Right ventricle myocardium inferior (tissue), 1 donor: ENCODE measurements around the gene FCRL5. TPM values are rescaled to one million over a fixed set of nuclear protein-coding genes. Genes with fewer than 3 reads are reported as not detected.
"Not testable (repeated sequence)": the region's sequence is repeated elsewhere in the genome, so short reads cannot be mapped to it uniquely, and the experiment has no call there.

Experiments
- ATAC-seq: fragments of 200-7000 bp; cut with Tn5 transposase; one replicate; pipeline ENCODE4 v1.9.1; 2020; ENCODE audit warnings: mild to moderate bottlenecking, moderate library complexity
- DNase-seq: peaks from one replicate; pipeline ENCODE4 v3.0.0; 2021; ENCODE audit errors: missing footprints
- intact Hi-C: fragments of 100-400 bp; cut with DNase I; formaldehyde crosslinking; loops from one replicate; pipeline ENCODE4 v1.11.0; 2022
- long read RNA-seq: library from polyadenylated mRNA; unstranded; transcript quantifications from one replicate; pipeline ENCODE4 v2.0.0, GENCODE V29; 2021
- total RNA-seq: library from RNA; stranded (reverse); fragmentation: NEBNext Ultra II Directional; extraction: Animal tissue kit (Norgen Biotek cat#: 25700); gene quantifications from one replicate; pipeline ENCODE4 v1.2.1, GENCODE V29; 2021
- donor health status: DM: no; HTN: yes; CAD: no; lungs with severe emphysema.

FCRL5 gene
- total RNA-seq = not detected
- long read RNA-seq = 0 reads

GRCh38 chr1:157551694-157552693 lies at the start of gene FCRL5:
Gene FCRL5, minus strand, starts transcription at chr1:157552515. Its CDS starts 153 bp downstream, at chr1:157552362.
- no peak for ATAC-seq
- intact Hi-C loops = no loop called here
- DNase-seq = peak; percentile 37

GRCh38 chr1:157600236-157600635 lies 47.9 kb upstream of the FCRL5 start:
- DNase-seq (no peak), ATAC-seq (no peak)
- intact Hi-C loops = no loop called here

- intact Hi-C loops = no loop called here
- DNase-seq (no peak), ATAC-seq (no peak)
Observed at GRCh38 chr1:157597959-157598667, 45.8 kb upstream of the FCRL5 start, which contains the start of gene FCRL4. Gene FCRL4, minus strand, starts transcription at chr1:157598085. Its CDS starts 141 bp downstream, at chr1:157597944.

GRCh38 chr1:157596384-157596783 lies 44.1 kb upstream of the FCRL5 start:
- intact Hi-C loops = no loop called here
- ATAC-seq = no peak

GRCh38 chr1:157595356-157595755 lies 43.0 kb upstream of the FCRL5 start:
- ATAC-seq (no peak), DNase-seq (no peak)
- intact Hi-C loops = no loop called here

More at GRCh38 chr1:157596384-157596783, 44.1 kb upstream of the FCRL5 start:
- no peak for DNase-seq

GRCh38 chr1:157585984-157586383 lies 33.7 kb upstream of the FCRL5 start:
- DNase-seq = no peak
- ATAC-seq = no peak
- intact Hi-C loops = loop anchor here (10.0 kb wide), 1 partner anchor 539 kb away; a partner anchor contains a TSS

GRCh38 chr1:157584503-157584902 lies 32.2 kb upstream of the FCRL5 start:
- DNase-seq (no peak), ATAC-seq (no peak)
- intact Hi-C loops = loop anchor here (10.0 kb wide), 1 partner anchor 540 kb away; a partner anchor contains a TSS

GRCh38 chr1:157580828-157581210 lies 28.5 kb upstream of the FCRL5 start:
- DNase-seq (no peak), ATAC-seq (no peak)
- intact Hi-C loops = loop anchor here (10.0 kb wide), 1 partner anchor 544 kb away; a partner anchor contains a TSS

GRCh38 chr1:157580179-157580827 lies 28.0 kb upstream of the FCRL5 start:
- no peak for ATAC-seq
- intact Hi-C loops = loop anchor here (10.0 kb wide), 1 partner anchor 544 kb away; a partner anchor contains a TSS
- DNase-seq = no peak

GRCh38 chr1:157577420-157577819 lies 25.1 kb upstream of the FCRL5 start:
- DNase-seq = no peak
- intact Hi-C loops = loop anchor here (5.0 kb wide), 1 partner anchor 375 kb away; no protein-coding TSS in a partner anchor
- ATAC-seq = no peak

- intact Hi-C loops = loop anchor here (5.0 kb wide), 1 partner anchor 377 kb away; no protein-coding TSS in a partner anchor
- DNase-seq (no peak), ATAC-seq (no peak)
Observed at GRCh38 chr1:157575744-157576143, 23.4 kb upstream of the FCRL5 start.

- ATAC-seq = no peak
- intact Hi-C loops = loop anchor here (5.0 kb wide), 1 partner anchor 377 kb away; no protein-coding TSS in a partner anchor
- no peak for DNase-seq
Observed at GRCh38 chr1:157574836-157575235, 22.5 kb upstream of the FCRL5 start.

- intact Hi-C loops = no loop called here
- ATAC-seq (no peak), DNase-seq (no peak)
Observed at GRCh38 chr1:157566484-157567300, 14.4 kb upstream of the FCRL5 start.

GRCh38 chr1:157562515-157562914 lies 10.2 kb upstream of the FCRL5 start:
- intact Hi-C loops = no loop called here
- DNase-seq (no peak), ATAC-seq (no peak)

GRCh38 chr1:157558119-157558518 lies 5.8 kb upstream of the FCRL5 start:
- ATAC-seq (no peak), DNase-seq (no peak)
- intact Hi-C loops = no loop called here

GRCh38 chr1:157548081-157548480 lies 4.2 kb downstream of the FCRL5 start:
- ATAC-seq, intact Hi-C loops, DNase-seq: not testable (repeated sequence)

GRCh38 chr1:157542676-157543075 lies 9.6 kb downstream of the FCRL5 start:
- intact Hi-C loops = no loop called here
- ATAC-seq (no peak), DNase-seq (no peak)

- intact Hi-C loops = no loop called here
- no peak for DNase-seq
- no peak for ATAC-seq
Observed at GRCh38 chr1:157540852-157541251, 11.5 kb downstream of the FCRL5 start.
